Ishikawa (cell line): Measurements from ENCODE around the gene SERGEF.

Source experiments
- CEBPB ChIP-seq: IDR thresholded peaks from 2 replicates; pipeline ENCODE4 v1.6.1; 2012
- CREB1 ChIP-seq: IDR thresholded peaks from 2 replicates; pipeline ENCODE4 v1.6.1; 2012; ENCODE audit warnings: low read depth
- EGR1 ChIP-seq: IDR thresholded peaks from 2 replicates; pipeline ENCODE4 v1.6.1; 2012
- EP300 ChIP-seq: IDR thresholded peaks from 2 replicates; pipeline ENCODE4 v1.6.1; 2012; ENCODE audit warnings: borderline replicate concordance
- FOXM1 ChIP-seq: IDR thresholded peaks from 2 replicates; pipeline ENCODE4 v1.6.1; 2012; ENCODE audit warnings: low read depth, borderline replicate concordance
- MAX ChIP-seq: IDR thresholded peaks from 2 replicates; pipeline ENCODE4 v1.6.1; 2012
- NFIC ChIP-seq: IDR thresholded peaks from 2 replicates; pipeline ENCODE4 v1.6.1; 2012
- RAD21 ChIP-seq: IDR thresholded peaks from 2 replicates; pipeline ENCODE4 v1.6.1; 2012; ENCODE audit warnings: low read depth
- REST ChIP-seq: IDR thresholded peaks from 2 replicates; pipeline ENCODE4 v1.6.1; 2012; ENCODE audit warnings: low read depth, mild to moderate bottlenecking
- TAF1 ChIP-seq: IDR thresholded peaks from 2 replicates; pipeline ENCODE4 v1.6.1; 2012; ENCODE audit warnings: low read depth, mild to moderate bottlenecking
- TCF12 ChIP-seq: IDR thresholded peaks from 2 replicates; pipeline ENCODE4 v1.6.1; 2012; ENCODE audit warnings: low read depth
- TEAD4 ChIP-seq: IDR thresholded peaks from 2 replicates; pipeline ENCODE4 v1.6.1; 2012
- USF1 ChIP-seq: IDR thresholded peaks from 2 replicates; pipeline ENCODE4 v1.6.1; 2012
- YY1 ChIP-seq: IDR thresholded peaks from 2 replicates; pipeline ENCODE4 v1.6.1; 2012; ENCODE audit warnings: low read depth
- ZBTB7A ChIP-seq: IDR thresholded peaks from 2 replicates; pipeline ENCODE4 v1.6.1; 2012; ENCODE audit warnings: low read depth

Gene SERGEF

GRCh38 chr11:17948296-17948695 is 64.6 kb downstream of the SERGEF start:
- TF ChIP-seq TCF12 (no peak), EP300 (no peak), MAX (no peak), REST (no peak), CREB1 (no peak), ZBTB7A (no peak), EGR1 (no peak), CEBPB (no peak), FOXM1 (no peak), YY1 (no peak), TEAD4 (no peak), TAF1 (no peak), RAD21 (no peak), USF1 (no peak), NFIC (no peak)

- no peak for TF ChIP-seq TCF12
- TF ChIP-seq TAF1 = no peak
- TF ChIP-seq FOXM1 = no peak
- no peak for TF ChIP-seq TEAD4
- TF ChIP-seq YY1 = no peak
- no peak for TF ChIP-seq CREB1
- no peak for TF ChIP-seq REST
- no peak for TF ChIP-seq MAX
- TF ChIP-seq NFIC = no peak
- TF ChIP-seq EP300 = no peak
These were observed 73.3 kb downstream of the SERGEF start for GRCh38 chr11:17939542-17939941.

- no peak for TF ChIP-seq TCF12
- no peak for TF ChIP-seq MAX
- TF ChIP-seq NFIC = no peak
- TF ChIP-seq USF1 = no peak
- no peak for TF ChIP-seq RAD21
- TF ChIP-seq TEAD4 = no peak
- TF ChIP-seq YY1 = no peak
- TF ChIP-seq CEBPB = no peak
- no peak for TF ChIP-seq EGR1
- no peak for TF ChIP-seq FOXM1
- TF ChIP-seq REST = no peak
These were observed 76.1 kb downstream of the SERGEF start for GRCh38 chr11:17936790-17937189.

- TF ChIP-seq MAX = no peak
- TF ChIP-seq USF1 = no peak
- no peak for TF ChIP-seq YY1
- TF ChIP-seq REST = no peak
- no peak for TF ChIP-seq TEAD4
- TF ChIP-seq NFIC = no peak
- no peak for TF ChIP-seq RAD21
- no peak for TF ChIP-seq TAF1
- no peak for TF ChIP-seq CREB1
- no peak for TF ChIP-seq EGR1
- TF ChIP-seq EP300 = no peak
- no peak for TF ChIP-seq TCF12
These were observed 78.7 kb downstream of the SERGEF start for GRCh38 chr11:17934194-17934593.
